Brain microvascular endothelial cell (primary cell): ENCODE data around the gene ZCCHC24.

Experiments used
- DNase-seq: peaks from one replicate; pipeline ENCODE4 v3.0.0-alpha.2; 2020
- H3K27ac ChIP-seq: fragments of 250-450 bp; sonication (Bioruptor Pico); 2 replicates; pipeline ENCODE4 v1.5.1; 2020; ENCODE audit warnings: mild to moderate bottlenecking, moderate library complexity
- H3K27me3 ChIP-seq: fragments of 250-450 bp; sonication (Bioruptor Pico); replicated peaks from 2 replicates; pipeline ENCODE4 v1.5.1; 2020; ENCODE audit warnings: mild to moderate bottlenecking
- H3K36me3 ChIP-seq: fragments of 250-450 bp; sonication (Bioruptor Pico); replicated peaks from 2 replicates; pipeline ENCODE4 v1.5.1; 2020; ENCODE audit warnings: mild to moderate bottlenecking
- H3K4me3 ChIP-seq: 2 replicates; pipeline ENCODE4 v1.5.1; 2011; ENCODE audit warnings: low read depth, mild to moderate bottlenecking, control low read depth, low read length, moderate library complexity
- CTCF ChIP-seq: IDR thresholded peaks from 2 replicates; pipeline ENCODE4 v1.5.1; 2011; ENCODE audit warnings: low read depth, mild to moderate bottlenecking, moderate library complexity, low read length, control low read depth, inconsistent platforms; ENCODE audit errors: missing control alignments
- in situ Hi-C: cut with HindIII; loops from 2 replicates; pipeline ENCODE4 v1.10.0; 2017; ENCODE audit warnings: low sequenced_read_pairs, low pct_ligation_motif_present

Gene ZCCHC24

GRCh38 chr10:79402625-79402946 is 42.8 kb downstream of the ZCCHC24 start:
- no peak for TF ChIP-seq CTCF
- no peak overlapping the region for H3K27ac ChIP-seq
- H3K36me3 ChIP-seq = peaks cover 2% of the 10 kb centered on the region
- H3K27me3 ChIP-seq = no peaks in the 10 kb centered on the region
- DNase-seq = no peak
- in situ Hi-C loops = no loop called here
- H3K4me3 ChIP-seq = no peak overlapping the region

- TF ChIP-seq CTCF = no peak
- H3K4me3 ChIP-seq = no peak overlapping the region
- DNase-seq = no peak
- no peak overlapping the region for H3K27ac ChIP-seq
- in situ Hi-C loops = no loop called here
- no peaks in the 10 kb centered on the region for H3K27me3 ChIP-seq
- H3K36me3 ChIP-seq = no peaks in the 10 kb centered on the region
Observed at GRCh38 chr10:79401015-79401921, 44.2 kb downstream of the ZCCHC24 start.

- Histone ChIP-seq H3K36me3 (no peaks in the 10 kb centered on the region), H3K27ac (no peak overlapping the region), H3K27me3 (no peaks in the 10 kb centered on the region), H3K4me3 (no peak overlapping the region)
- peak; percentile 87 for TF ChIP-seq CTCF
- DNase-seq = no peak
- in situ Hi-C loops = no loop called here
Observed at GRCh38 chr10:79400146-79401004, 45.0 kb downstream of the ZCCHC24 start.

GRCh38 chr10:79399223-79399831 is 46.1 kb downstream of the ZCCHC24 start:
- peak overlapping the region; percentile 12 for H3K4me3 ChIP-seq
- in situ Hi-C loops = no loop called here
- no peaks in the 10 kb centered on the region for H3K27me3 ChIP-seq
- DNase-seq = peak; percentile 90
- peak overlapping the region; percentile 94 for H3K27ac ChIP-seq
- peaks cover under 1% of the 10 kb centered on the region for H3K36me3 ChIP-seq
- TF ChIP-seq CTCF = no peak

- Histone ChIP-seq H3K4me3 (no peak overlapping the region), H3K36me3 (peaks cover 3% of the 10 kb centered on the region), H3K27me3 (no peaks in the 10 kb centered on the region), H3K27ac (peak overlapping the region; percentile 94)
- TF ChIP-seq CTCF = no peak
- DNase-seq = no peak
- in situ Hi-C loops = no loop called here
Observed at GRCh38 chr10:79398642-79399041, 46.8 kb downstream of the ZCCHC24 start.
